ENCODE data around the gene ZFHX3. TPM values are rescaled to one million over a fixed set of nuclear protein-coding genes. Genes with fewer than 3 reads are reported as not detected.
A peak's percentile ranks its signal among the peaks of the same experiment; 100 is the strongest.

The ZFHX3 gene
- total RNA-seq, 1 experiment from 2014 or later: 21.8 TPM

DNA sequence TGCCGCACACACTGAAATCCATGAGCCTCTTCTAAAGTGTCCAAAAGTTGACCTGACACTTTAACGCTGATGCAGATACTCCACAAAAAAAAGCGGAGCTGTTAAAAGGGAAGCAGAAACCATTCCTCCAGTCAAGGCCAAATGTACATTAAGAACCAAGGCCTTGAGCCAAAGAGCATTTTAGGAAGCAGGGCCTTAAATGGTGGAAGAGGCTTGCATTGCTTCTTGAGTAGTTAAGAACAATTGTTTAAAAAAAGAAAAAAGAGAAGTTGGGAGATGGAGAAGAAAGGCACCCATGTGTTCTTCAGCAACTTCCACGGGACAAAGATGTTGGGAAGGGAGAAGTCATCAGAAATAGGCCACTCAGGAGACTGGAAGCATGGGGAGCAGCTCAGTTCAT, 6.3 kb downstream of the ZFHX3 start:
- H3K9me3 ChIP-seq (ENCODE audit: low read depth, low read length, poor library complexity, severe bottlenecking): no peaks in the 10 kb centered on the region
- no peak overlapping the region for H3K27ac ChIP-seq (ENCODE audit: low read depth, low read length, poor library complexity, severe bottlenecking)
- no peaks in the 10 kb centered on the region for H3K27me3 ChIP-seq (replicated peaks; ENCODE audit: insufficient read depth, low read depth, low read length, poor library complexity)
- ChIA-PET CTCF (no interaction called here), POLR2A (ENCODE audit: low non-redundant PET) (interaction anchor here (0.5 kb wide), 1 partner anchor 106 kb away, joined by 3 read pairs; no protein-coding TSS in a partner anchor)
- intact Hi-C loops (cut with micrococcal nuclease; ENCODE audit: unreplicated experiment): loop anchor here (10.0 kb wide), 1 partner anchor 507 kb away; no protein-coding TSS in a partner anchor
- no TSS peak for BruUV-seq (replicated peaks)
- no peaks in the 10 kb centered on the region for H3K36me3 ChIP-seq (ENCODE audit: insufficient read depth, low read length, poor library complexity, severe bottlenecking)
- TF ChIP-seq, protein P1, sequence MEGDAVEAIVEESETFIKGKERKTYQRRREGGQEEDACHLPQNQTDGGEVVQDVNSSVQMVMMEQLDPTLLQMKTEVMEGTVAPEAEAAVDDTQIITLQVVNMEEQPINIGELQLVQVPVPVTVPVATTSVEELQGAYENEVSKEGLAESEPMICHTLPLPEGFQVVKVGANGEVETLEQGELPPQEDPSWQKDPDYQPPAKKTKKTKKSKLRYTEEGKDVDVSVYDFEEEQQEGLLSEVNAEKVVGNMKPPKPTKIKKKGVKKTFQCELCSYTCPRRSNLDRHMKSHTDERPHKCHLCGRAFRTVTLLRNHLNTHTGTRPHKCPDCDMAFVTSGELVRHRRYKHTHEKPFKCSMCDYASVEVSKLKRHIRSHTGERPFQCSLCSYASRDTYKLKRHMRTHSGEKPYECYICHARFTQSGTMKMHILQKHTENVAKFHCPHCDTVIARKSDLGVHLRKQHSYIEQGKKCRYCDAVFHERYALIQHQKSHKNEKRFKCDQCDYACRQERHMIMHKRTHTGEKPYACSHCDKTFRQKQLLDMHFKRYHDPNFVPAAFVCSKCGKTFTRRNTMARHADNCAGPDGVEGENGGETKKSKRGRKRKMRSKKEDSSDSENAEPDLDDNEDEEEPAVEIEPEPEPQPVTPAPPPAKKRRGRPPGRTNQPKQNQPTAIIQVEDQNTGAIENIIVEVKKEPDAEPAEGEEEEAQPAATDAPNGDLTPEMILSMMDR (conservative IDR thresholded peaks at IDR 0.05; ENCODE audit: low read depth, low read length): no peak
- TF ChIP-seq EZH2 (IDR thresholded peaks at IDR 0.05; ENCODE audit: borderline replicate concordance, low read depth, low read length, poor library complexity, severe bottlenecking): no peak
- no peak overlapping the region for H3K4me3 ChIP-seq (ENCODE audit: low read depth, low read length, poor library complexity, severe bottlenecking)
- H3K4me1 ChIP-seq (ENCODE audit: insufficient read depth, low read length, poor library complexity, severe bottlenecking): peaks cover 50% of the 10 kb centered on the region
- no peak for DNase-seq (ENCODE audit: low spot score)

DNA sequence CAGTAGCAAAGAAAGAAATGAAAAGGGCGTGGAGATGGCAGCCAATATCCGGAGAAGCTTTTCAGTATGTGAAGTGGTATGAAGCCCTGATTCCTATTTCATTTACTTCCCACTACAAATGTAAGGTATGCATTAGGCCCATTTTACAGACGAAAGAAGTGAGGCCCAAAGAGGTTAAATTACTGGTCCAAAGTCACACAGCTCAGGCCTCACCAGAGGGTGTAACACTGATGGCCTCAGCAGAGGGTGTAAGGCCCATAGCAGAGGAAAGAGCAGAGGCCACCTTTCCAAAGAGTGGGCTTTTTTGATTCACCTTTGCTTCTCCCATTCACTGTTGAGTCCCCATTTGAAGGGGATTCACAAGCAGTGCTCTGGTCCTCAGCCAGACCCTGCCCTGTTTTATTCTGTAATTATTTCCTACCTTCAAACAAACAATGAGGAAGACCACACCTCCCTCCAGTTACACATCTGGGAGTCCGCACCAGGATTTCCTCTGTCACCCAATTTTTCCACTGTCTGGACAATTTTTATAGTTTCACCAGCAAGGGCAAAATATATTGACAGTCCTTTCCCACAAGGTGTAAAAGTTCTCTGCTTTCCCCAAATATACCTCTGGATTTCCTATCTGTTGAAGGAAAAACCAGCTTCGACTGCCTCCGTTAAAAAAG, 7.1 kb downstream of the ZFHX3 start:
- ChIA-PET CTCF (no interaction called here), POLR2A (ENCODE audit: low non-redundant PET) (no interaction called here)
- no peak for DNase-seq (ENCODE audit: low spot score)
- Histone ChIP-seq H3K36me3 (ENCODE audit: insufficient read depth, low read length, poor library complexity, severe bottlenecking) (no peaks in the 10 kb centered on the region), H3K27me3 (replicated peaks; ENCODE audit: insufficient read depth, low read depth, low read length, poor library complexity) (no peaks in the 10 kb centered on the region), H3K4me1 (ENCODE audit: insufficient read depth, low read length, poor library complexity, severe bottlenecking) (peaks cover 50% of the 10 kb centered on the region), H3K27ac (ENCODE audit: low read depth, low read length, poor library complexity, severe bottlenecking) (no peak overlapping the region), H3K9me3 (ENCODE audit: low read depth, low read length, poor library complexity, severe bottlenecking) (no peaks in the 10 kb centered on the region), H3K4me3 (ENCODE audit: low read depth, low read length, poor library complexity, severe bottlenecking) (no peak overlapping the region)
- TF ChIP-seq, protein P1 (conservative IDR thresholded peaks at IDR 0.05; ENCODE audit: low read depth, low read length): no peak
- no peak for TF ChIP-seq EZH2 (IDR thresholded peaks at IDR 0.05; ENCODE audit: borderline replicate concordance, low read depth, low read length, poor library complexity, severe bottlenecking)
- BruUV-seq (replicated peaks): no TSS peak
- intact Hi-C loops (cut with micrococcal nuclease; ENCODE audit: unreplicated experiment): loop anchor here (10.0 kb wide), 1 partner anchor 506 kb away; no protein-coding TSS in a partner anchor

DNA sequence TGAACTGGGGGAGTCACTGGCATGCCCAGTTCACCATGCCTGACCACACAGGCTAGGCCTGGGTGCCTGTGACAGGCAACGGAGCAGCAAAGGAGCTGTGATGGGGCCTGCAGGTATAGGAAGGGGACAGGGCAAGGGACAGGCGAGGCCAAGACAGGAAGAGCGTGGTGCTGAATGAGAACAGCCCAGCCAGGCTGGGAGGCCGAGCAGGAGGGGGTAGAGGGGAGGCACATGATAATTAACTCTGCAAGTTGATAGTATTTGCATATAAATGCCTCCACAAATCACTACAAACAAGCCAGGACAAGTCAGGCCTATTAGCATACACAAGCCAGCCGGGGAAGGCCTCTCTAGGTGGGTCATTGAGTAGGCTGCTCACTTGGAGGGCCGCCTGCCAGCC, 7.8 kb downstream of the ZFHX3 start:
- DNase-seq (ENCODE audit: low spot score): peak; percentile 51
- H3K9me3 ChIP-seq (ENCODE audit: low read depth, low read length, poor library complexity, severe bottlenecking): no peaks in the 10 kb centered on the region
- BruUV-seq (replicated peaks): no TSS peak
- no peak for TF ChIP-seq EZH2 (IDR thresholded peaks at IDR 0.05; ENCODE audit: borderline replicate concordance, low read depth, low read length, poor library complexity, severe bottlenecking)
- TF ChIP-seq, protein P1 (conservative IDR thresholded peaks at IDR 0.05; ENCODE audit: low read depth, low read length): no peak
- ChIA-PET CTCF (interaction anchor here (0.7 kb wide), 1 partner anchor 208 kb away, joined by 3 read pairs; no protein-coding TSS in a partner anchor), POLR2A (ENCODE audit: low non-redundant PET) (no interaction called here)
- no peak overlapping the region for H3K4me3 ChIP-seq (ENCODE audit: low read depth, low read length, poor library complexity, severe bottlenecking)
- H3K4me1 ChIP-seq (ENCODE audit: insufficient read depth, low read length, poor library complexity, severe bottlenecking): peaks cover 51% of the 10 kb centered on the region
- peak overlapping the region; percentile 65 for H3K27ac ChIP-seq (ENCODE audit: low read depth, low read length, poor library complexity, severe bottlenecking)
- intact Hi-C loops (cut with micrococcal nuclease; ENCODE audit: unreplicated experiment): loop anchor here (10.0 kb wide), 1 partner anchor 505 kb away; no protein-coding TSS in a partner anchor
- no peaks in the 10 kb centered on the region for H3K27me3 ChIP-seq (replicated peaks; ENCODE audit: insufficient read depth, low read depth, low read length, poor library complexity)
- no peaks in the 10 kb centered on the region for H3K36me3 ChIP-seq (ENCODE audit: insufficient read depth, low read length, poor library complexity, severe bottlenecking)

Measured in A673 (cell line).